GM21737 (cell line): ENCODE measurements around the gene JAZF1.
"Not testable (repeated sequence)": the region's sequence is repeated elsewhere in the genome, so short reads cannot be mapped to it uniquely, and the experiment has no call there.

Experiments
- ATAC-seq: cut with Tn5 transposase; IDR thresholded peaks from one replicate; pipeline ENCODE4 v1.9.1; 2021; ENCODE audit warnings: mild to moderate bottlenecking, moderate library complexity; ENCODE audit not compliant: unreplicated experiment

Gene JAZF1

DNA sequence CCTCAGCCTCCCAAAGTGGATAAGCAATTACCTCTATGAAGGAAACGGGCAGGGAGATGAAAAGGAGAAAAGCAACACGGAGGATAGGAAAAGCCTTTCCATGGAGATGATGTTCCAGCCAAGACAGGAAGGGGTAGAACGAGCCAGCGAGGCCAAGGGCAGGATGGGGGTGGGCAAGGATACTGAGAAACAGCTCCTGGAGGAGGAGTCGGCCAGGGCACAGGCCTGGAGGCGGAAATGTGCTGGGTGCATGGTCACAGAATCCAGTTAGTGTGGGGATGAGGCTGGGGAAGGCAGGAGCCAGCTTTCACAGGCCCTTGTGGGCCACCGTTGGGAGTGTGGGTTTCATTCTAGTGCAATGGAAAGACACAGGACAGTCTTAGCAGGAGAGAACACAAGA, 162.6 kb downstream of the JAZF1 start:
- ATAC-seq = no peak

- ATAC-seq = no peak
Measured at GRCh38 chr7:28017372-28017771, 163.2 kb downstream of the JAZF1 start.

DNA sequence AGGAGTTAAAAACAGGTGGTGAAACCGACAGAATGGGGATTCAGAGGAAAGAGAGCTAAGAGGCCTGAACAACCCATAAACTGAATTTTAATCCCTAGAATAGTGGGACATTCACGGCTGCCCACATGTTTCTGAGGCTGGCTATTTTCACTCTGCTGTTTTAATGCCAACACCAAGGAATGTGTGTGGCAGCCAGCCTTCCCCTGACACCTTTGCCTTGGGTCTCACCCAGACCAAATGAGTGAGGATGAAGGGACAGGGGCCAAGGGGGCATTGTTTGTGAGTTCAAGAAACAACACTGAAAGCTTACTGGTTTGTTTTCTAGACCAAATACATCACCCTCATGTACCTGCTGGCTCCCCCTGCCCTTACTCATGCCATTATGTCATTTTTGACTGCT, 164.3 kb downstream of the JAZF1 start:
- ATAC-seq = no peak

DNA sequence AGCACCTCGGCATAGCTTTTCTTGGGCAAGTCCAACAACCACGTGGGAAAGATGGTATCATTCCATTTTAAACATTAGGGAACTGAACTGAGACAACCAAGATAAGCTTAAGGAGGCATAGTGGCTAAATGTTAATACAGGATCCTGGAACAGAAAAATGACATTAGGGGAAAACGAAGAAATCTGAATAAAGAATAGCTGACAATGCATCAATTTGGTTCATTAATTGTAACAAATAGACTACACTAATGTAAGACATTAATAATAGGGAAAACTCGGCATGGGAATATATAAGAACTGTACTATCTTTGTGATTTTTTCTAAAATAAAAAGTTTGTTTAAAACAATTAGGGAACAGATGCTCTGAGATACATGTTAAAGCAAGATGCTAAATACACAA, 165.4 kb downstream of the JAZF1 start:
- ATAC-seq = no peak

GRCh38 chr7:28014340-28014739, 166.3 kb downstream of the JAZF1 start:
- ATAC-seq = not testable (repeated sequence)

- no peak for ATAC-seq
Measured at GRCh38 chr7:28013441-28013840, 167.2 kb downstream of the JAZF1 start.

DNA sequence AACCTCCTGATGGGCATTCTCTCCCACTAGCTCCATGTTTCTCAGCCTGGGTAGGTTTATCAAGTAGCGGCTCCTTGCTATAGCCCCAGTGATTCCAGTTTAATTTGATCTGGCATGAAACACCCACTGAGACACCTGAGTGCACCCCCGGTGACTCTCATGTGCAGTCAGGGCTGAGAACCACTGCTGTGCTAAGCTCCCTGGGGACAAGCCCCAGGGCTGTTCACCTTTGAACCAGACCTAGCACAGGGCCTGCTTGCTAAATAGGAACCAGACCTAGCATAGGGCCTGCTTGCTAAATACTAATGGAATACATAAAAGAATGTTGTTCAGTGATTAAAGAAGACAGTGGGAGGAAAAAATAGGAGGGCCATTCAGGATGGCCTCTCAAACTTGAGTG, 167.6 kb downstream of the JAZF1 start:
- no peak for ATAC-seq

GRCh38 chr7:28008911-28009310, 171.7 kb downstream of the JAZF1 start:
- no peak for ATAC-seq

DNA sequence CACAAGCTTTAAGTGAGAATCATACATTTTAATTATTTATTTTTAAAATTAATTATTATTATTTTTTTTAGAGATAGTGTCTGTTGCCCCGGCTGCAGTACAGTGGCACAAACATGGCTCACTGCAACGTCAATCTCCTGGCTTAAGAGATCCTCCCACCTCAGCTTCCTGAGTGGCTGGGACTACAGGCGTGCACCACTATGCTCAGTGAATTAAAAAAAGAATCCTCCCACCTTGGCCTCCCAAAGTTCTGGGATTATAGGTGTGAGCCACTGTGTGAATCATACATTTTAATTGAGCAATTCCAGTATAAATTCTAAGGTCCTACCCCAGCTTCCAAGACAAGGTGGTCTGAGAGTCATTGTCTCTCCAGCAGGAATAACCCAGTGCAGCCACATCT, 172.4 kb downstream of the JAZF1 start:
- no peak for ATAC-seq

DNA sequence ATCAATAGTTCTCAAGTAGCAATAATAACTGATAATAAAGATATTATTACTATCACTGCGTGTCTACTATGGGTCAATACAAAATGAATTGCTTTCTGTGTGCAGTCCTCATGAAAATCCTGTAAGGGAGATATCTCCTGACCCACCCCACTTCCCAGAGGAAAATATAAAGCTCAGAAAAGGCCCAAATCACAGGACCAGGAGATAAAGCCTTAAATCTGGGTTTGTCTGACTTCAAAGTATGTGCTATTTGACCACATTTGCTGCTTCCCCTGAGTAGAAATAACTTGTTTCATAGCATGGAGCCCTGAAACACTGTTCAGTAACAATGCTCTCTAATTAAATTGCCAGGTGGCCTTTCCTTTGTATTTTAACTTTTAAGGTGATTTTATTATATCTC, 174.1 kb downstream of the JAZF1 start:
- no peak for ATAC-seq

GRCh38 chr7:28005847-28006231, 174.8 kb downstream of the JAZF1 start:
- ATAC-seq = no peak

DNA sequence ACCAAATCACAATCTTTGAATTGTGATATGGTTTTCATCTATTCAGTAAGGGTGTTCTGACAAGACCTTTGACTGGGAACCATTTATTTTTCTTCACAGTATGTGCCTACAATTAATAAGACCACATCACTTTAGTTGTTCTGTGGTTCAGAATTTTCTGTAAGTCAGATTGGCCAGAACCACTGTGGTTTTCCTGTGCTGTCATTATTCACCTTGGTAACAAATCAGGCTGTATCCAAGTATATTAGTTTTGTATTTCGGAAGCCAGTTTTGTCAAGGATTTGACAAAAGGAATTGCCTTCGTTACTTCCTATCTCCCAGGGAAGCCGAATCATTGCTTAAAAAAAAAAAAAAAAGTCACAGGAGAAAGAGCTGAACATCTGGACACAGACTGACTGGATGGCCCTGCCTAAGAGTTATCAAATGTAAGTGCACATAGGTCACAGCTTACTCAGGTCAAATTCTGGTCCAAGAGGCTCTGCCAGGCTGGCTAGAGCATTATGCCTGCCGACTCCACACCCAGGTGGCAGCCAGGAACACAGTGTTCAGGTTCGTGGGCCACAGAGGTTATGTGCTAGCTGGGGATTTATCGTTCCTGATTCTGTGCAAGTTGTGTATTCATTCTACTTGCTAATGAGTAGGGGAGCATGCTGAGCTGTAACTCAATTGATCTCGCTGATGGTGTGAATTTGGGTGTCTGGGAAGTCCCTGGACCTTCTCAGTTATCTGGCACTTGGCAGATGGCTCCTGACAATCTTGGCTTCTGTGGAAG, 175.3 kb downstream of the JAZF1 start:
- no peak for ATAC-seq

DNA sequence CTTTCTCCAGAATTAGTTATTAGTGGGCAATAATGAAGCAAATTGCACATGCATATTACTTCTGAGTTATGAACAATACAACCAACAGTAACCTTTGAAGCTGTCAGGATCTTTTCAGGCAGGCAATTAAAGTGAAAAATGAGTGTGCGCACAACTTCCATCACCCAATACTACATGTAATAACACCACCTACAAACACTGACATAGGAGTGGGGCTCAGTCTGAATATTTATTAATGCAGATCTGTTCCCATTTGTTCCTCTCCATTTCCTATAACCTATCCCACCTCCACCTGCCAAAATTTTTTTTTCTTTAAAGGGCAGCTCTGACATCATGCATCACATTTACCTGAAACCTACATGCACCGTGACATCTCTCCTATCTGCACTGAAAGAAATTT, 177.2 kb downstream of the JAZF1 start:
- no peak for ATAC-seq

DNA sequence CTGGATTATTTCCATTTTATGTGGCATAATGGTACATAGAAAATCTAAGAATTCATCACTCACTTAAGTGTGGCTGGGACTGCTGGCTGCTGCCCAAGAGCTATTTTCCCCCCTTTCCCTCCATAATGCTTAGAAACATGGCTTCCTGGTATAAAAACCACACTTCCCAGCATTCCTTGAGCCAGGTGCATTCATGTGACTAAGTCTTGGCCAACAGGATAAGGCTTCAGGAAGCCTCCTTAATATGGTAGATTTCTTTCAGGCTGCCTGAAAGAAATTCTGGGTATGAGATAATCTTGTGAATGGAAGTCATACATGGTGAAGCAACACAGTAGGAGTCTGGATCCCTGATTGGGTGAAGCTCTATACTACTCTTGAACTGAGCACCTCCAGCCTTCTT, 178.0 kb downstream of the JAZF1 start:
- no peak for ATAC-seq

GRCh38 chr7:28001896-28002295, 178.7 kb downstream of the JAZF1 start:
- ATAC-seq = no peak

GRCh38 chr7:27999829-28000228, 180.8 kb downstream of the JAZF1 start:
- no peak for ATAC-seq

- no peak for ATAC-seq
Measured at GRCh38 chr7:27998382-27998781, 182.2 kb downstream of the JAZF1 start.

DNA sequence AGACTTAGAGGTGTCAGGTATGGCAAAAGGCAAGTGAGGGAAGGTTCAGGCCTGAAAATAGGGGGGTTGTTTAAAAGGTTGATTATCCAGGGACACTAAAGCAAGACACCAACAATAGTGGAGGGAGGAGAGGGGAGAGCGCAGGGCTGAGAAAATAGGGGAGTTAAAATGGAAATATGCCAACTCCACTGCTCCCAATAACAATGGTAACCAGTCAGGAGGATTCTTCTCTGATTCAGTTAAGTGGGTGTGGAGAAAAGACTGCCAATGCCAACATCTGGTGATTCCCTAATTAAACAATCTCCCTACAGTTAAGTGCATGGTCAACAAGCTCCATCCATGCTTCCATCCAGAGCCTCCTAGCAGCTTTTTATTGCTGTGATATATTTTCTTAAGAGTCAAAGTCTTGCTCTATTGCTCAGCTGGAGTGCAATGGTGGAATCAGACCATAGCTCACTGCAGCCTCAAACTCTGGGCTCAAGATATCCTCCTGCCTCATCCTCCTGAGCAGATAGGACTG, 183.3 kb downstream of the JAZF1 start:
- ATAC-seq = no peak

- ATAC-seq = no peak
Measured at GRCh38 chr7:27996141-27996540, 184.5 kb downstream of the JAZF1 start.

- ATAC-seq = no peak
Measured at GRCh38 chr7:27995228-27995627, 185.4 kb downstream of the JAZF1 start.

DNA sequence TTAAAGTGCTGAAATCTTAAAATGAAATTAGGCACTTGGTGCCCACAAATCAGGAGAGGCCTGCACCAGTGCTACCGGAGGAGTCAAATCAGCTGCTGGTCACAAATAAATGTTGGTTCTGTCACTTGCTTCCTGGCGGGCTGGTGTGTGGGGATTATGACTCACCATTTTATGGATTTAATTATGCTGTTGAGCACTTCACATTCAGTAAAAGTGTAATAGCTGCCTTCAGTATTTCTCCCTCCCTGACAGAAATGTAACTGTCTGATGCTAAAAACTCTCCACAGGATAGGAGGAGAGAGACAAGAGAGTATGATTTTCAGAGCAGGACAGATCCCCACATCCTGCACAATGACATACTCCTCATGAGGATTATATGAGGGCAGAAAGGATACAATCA, 186.0 kb downstream of the JAZF1 start:
- no peak for ATAC-seq

DNA sequence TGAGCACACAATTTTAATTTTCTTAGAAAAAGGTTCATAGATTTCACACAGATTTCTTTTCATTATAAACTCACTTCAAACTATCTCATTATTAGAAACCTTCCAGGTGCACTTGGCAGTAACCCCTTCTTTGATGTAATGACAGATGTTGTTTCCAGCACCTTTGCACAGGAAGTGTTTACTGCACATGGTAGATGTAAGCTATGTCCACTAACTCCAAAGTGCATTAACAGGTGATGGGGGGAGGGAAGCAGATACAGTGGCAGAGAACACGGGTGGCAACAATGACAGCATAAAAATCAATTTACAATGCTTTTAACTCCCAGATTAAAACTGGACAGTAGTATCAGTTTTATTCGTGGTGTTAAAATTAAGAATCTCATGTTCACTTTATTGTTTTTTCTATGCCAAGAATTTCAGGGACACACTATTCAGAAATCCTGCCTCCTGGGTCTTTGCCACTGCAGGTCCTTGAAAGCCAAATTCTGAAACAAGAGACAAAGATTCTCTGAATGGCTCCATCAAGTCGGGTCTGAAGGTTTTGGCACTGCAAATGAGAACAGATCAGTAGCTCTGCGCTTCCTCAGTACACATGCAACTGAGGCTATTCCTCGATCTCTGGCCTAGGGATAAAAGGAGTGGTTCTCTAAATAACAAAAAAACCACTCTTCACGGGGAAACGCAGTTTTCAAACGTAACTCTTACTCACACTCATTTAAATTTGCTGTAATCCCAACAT, 187.7 kb downstream of the JAZF1 start:
- no peak for ATAC-seq
